NCI-H1930 (cell line): ENCODE data around the gene NT5DC4.

Experiments used
- DNase-seq, 2 experiments: peaks; one replicate each; lab custom pipeline; 2025; lab: John Stamatoyannopoulos, UW

NT5DC4 gene

GRCh38 chr2:112754564-112754963, 33.7 kb downstream of the NT5DC4 start:
- DNase-seq, result no peak

DNA sequence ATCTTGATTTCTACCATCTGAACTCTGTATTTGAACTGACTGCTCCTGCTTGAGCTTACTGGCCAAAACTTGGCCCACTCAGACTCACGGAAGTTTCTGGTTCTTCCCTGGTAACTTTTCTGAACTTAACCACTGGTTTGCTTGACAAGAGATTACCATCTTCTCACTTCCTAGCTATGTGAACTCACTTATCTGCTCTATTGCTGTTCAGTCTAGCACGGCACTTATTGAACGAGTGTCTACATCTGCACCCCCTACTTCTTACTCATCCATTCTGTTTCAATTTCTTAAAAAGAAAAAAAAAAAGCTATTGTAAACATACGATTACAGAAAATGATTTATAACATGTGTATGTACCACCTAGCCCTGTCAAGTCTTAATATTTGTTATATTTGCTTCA, 34.6 kb downstream of the NT5DC4 start:
- no peak for DNase-seq

- no peak for DNase-seq
Observed at GRCh38 chr2:112756207-112756606, 35.4 kb downstream of the NT5DC4 start.

DNA sequence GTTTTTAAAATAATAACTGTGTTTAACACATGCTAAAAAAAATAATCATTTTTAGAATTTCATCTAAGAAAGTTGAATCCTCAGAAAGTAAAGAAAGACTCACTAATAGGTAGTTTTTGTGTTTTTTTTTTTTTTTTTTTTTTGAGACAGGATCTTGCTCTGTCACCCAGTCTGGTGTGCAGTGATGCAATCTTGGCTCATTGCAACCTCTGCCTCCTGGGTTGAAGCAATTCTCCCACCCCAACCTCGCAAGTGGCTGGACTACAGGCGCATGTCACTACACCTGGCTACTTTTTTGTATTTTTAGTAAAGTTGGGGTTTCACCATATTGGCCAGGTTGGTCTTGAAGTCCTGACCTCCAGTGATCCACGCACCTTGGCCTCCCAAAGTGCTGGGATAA, 36.4 kb downstream of the NT5DC4 start:
- no peak for DNase-seq

DNA sequence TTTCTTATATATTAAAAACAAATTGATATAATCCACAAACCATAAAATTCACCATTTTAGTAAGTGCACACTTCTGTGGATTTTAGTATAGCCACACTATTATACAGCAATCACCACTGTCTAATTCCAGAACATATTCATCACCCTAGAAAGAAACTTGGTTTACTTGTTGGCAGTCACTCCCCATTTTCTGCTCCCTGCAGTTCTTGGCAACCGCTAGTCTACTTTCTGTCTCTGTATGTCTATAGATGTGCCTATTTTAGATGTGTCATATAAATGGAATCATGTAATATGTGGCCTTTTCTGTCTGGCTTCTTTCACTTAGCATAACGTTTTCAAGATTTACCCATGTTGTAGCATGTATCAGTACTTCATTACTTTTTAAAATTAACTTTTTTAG, 37.9 kb downstream of the NT5DC4 start:
- no peak for DNase-seq

DNA sequence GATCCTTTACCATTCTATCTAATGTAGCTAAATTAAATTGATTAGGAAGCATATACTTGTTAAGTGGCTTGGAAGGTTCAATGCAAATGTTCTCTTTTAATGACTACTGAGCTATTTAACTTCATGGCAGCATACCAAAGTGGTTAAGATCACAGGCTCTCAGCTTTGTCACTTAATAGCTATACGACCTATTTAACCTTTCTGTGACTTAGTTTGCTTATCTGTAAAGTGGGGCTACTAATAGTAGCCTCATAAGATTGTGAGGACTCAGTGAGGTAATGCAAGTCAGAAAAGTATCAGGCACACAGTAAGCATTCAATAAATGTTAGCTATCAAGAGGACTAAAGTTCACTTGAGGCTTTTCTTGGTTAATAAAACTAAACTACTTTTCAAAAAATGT, 39.3 kb downstream of the NT5DC4 start:
- no peak for DNase-seq

DNA sequence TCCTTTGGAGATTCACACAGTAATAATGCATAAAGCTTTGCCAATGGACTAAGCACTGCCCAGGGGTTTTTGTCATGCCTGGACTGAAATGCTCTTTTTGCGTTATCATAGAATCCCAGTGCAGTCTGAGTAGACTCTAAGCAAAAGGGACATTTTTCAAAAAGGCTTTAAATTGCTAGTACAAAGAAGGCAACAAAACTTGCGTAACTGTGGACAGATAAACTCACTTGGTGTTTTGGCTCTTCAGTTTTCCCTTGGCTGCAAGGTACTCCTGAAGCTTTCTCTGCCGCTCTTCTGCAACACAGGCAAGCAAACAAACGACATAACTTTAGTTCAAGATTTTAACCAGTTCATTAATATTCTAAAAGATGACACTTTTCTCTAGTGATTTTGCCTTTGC, 41.5 kb downstream of the NT5DC4 start:
- no peak for DNase-seq

DNA sequence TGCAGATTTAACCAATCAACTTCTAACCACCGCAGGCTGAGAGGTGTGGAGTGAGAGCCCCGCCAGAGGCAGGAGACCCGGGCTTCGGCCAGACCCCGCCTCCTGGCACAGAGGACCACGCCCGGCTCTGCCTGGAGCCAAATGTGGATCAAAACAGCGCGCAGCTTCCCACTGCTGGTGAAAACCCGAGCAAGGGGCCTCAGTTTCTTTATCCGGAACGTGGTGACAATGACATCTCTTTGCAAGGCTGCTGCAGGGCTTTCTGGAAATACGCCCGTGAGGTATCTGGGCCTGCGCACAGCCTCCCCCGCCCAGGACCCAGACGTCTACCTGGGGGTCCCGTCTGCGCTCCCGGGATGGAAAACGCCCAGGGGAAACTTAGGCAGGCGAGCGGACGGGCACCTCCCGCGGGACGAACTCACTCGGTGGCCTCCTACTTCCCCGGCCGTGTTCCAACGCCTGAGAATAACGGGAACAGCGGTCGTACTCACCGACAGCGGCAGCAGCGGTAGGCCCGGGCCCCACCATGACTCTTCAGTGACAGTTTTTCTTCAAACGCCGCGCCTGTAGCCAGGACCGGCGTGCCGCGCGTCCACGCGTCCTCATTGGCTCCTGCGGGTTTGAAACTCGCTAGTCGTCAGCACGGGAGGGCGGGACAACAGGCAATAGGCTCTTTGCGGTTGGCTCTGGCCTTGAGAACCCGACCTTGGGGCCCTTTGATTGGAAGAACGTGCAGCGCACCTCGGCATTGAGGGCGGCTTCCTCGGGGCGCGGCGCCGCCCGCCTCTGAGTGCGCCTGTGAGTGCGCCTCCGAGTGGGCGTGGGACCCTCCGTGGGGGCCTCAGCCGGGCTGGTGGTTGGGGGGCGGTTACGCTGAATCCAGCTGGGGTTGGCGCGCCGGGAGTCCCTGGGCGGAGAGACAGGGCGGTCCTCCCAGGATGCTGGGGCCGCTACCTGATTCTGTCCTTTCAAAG, 43.5 kb downstream of the NT5DC4 start, which contains the start of gene CKAP2L:
Gene CKAP2L (minus strand): TSS at position 539 of the 974 bp plus-strand sequence. CDS start 11 bp downstream, at position 528.
- peak; percentile 95 to 98 for DNase-seq

DNA sequence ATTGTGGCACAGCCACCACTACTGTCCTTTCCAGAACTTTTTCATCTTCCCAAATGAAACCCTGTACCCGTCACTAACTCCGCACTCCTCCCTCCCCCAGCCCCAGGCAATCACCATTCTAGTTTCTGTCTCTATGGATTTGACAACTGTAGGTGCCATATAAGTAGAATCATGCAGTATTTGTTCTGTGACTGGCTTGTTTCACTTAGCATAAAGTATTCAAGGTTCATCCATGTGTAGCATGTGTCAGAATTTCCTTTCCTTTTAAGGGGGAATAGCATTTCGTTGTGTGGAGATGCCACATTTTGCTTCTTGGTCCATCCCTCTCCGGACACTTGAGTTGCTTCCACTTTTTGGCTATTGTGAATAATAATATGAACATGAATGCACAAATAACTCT, 44.4 kb downstream of the NT5DC4 start:
- no peak for DNase-seq

DNA sequence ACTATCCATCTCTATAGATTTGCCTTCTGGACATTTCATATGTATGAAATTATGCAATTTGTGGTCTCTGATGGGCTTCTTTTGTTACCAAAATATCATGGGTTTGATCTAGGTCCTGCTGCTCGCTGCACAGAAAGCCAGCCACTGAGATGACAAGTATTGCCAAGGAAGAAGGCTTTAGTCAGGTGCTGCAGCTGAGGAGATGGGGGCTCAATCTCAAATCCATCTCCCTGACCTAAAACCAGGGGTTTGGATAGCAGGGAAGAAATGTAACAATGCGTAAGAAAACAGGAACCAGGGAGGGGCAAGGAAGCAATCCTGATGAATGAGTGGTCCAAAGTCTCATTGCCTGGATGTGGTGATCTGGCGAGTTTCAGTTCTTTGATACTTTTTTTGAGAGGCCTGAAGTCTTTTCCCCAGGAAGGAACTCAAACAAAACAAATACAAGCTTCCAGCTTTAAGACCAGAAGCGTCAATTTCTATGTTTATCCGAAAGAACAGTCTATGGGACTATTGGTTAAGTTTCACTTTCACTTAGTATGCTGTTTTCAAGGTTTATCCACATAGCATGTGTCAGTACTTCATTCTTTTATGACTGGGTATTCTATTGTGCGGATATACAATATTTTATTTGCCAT, 47.0 kb downstream of the NT5DC4 start:
- no peak for DNase-seq

DNA sequence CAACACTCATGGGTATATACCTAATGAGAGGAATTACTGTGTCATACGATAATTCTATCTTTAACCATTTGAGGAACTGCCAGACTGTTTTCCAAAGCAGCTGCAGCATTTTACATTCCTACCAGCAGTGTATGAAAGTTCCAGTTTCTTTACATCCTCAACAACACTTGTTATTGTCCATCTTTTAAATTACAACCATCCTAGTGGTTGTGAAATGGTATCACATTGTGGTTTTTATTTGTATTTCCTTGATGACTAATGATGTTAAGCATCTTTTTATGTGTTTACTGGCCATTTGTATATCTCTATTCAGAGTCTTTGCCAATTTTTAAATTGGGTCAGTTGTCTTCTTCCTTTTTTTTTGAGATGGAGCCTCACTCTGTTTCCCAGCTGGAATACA, 47.6 kb downstream of the NT5DC4 start:
- no peak for DNase-seq

- DNase-seq, result no peak
Observed at GRCh38 chr2:112772322-112772721, 51.5 kb downstream of the NT5DC4 start.

DNA sequence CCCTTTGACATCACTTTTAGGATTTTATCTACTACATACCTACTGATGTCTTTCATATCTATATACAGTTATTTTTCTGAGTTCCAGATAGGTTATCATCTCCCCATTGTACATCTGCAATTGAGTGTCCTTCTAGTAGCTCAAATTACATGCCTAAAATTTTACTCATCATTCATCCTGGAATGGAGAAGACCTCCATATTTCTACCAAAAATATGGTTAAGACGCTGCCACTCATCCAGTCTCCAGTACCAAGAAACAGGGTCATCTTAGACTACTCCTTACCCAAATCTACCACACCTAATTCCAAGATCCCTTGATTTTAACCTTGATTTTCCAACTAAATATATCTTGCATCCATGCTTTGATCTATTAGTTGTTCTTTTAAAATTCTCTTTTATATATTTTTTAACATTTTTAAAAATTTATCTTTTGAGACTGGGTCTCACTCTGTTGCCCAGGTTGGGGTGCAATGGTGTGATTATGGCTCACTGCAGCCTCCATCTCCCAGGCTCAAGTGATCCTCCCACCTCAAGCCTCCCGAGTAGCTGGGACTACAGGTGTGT, 52.2 kb downstream of the NT5DC4 start:
- DNase-seq, result no peak

- no peak for DNase-seq
Observed at GRCh38 chr2:112773556-112773955, 52.7 kb downstream of the NT5DC4 start.

GRCh38 chr2:112774536-112775285, 53.9 kb downstream of the NT5DC4 start:
- DNase-seq, result no peak

DNA sequence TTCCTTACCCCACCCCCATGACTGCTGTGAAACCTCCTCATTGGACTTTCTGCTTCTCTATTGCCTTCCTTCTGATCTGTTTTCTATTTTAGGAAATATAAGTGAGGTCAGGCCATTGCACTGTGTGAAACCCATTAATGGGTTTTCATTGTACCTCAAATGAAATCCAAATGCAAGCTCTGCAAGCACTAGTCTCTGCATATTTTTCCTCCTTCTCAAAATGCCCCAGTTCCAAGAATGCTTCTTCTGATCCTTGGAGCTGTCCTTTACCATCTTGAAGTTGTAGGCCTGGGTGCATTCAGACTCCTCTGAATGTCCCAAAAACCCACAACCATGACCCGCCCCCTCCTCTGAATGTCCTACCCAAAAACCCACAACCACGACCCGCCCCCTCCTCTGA, 55.3 kb downstream of the NT5DC4 start:
- DNase-seq, result no peak

DNA sequence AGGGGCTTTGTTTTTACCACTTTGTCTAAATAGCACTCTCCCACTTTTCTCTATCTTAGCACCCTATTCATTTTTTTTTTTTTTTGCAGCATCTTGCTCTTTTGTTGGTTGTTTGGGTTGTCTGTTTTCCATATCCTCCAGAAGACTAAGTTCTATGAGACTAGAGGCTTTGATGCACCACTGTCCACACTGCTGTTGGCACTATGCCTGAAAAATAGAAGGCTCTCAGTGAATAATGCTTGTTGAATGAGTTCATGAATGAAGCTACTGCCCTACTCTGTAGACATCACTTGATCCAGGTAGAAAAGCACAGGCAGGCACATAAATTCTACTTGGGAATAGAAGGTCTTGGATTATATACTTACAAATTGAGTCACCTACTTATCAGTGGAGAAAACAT, 56.2 kb downstream of the NT5DC4 start:
- no peak for DNase-seq

- DNase-seq, result no peak
Observed at GRCh38 chr2:112779598-112779997, 58.8 kb downstream of the NT5DC4 start.

GRCh38 chr2:112782234-112782799, 61.5 kb downstream of the NT5DC4 start:
- no peak for DNase-seq

- no peak for DNase-seq
Observed at GRCh38 chr2:112783187-112783714, 62.4 kb downstream of the NT5DC4 start.
